Dermis microvascular lymphatic vessel endothelial cell (primary cell): ENCODE measurements around the gene PLEKHA5. TPM values are rescaled to one million over a fixed set of nuclear protein-coding genes. Genes with fewer than 3 reads are reported as not detected.
"Not testable (repeated sequence)": the region's sequence is repeated elsewhere in the genome, so short reads cannot be mapped to it uniquely, and the experiment has no call there.

Source experiments
- DNase-seq, 2 donors: peaks; one replicate each; pipeline versions ENCODE4 v3.0.0 to v3.0.0-alpha.2; 2010; ENCODE audit warnings: low read depth in 2 of 2
- total RNA-seq: library from RNA; depleted of rRNA; stranded (reverse); fragments of >200 nt; gene quantifications from 2 replicates; pipeline ENCODE4 v1.2.1, GENCODE V29; 2014

PLEKHA5 gene
- total RNA-seq, 1 donor from 2014 or later = 6.3 TPM

GRCh38 chr12:19400649-19401285, 271.2 kb downstream of the PLEKHA5 start:
- not testable (repeated sequence) for DNase-seq

- no peak for DNase-seq
These were observed 272.7 kb downstream of the PLEKHA5 start for GRCh38 chr12:19402211-19402610.

- DNase-seq = peak; percentile 23 to 77
These were observed 273.4 kb downstream of the PLEKHA5 start for GRCh38 chr12:19402743-19403431.

- no peak for DNase-seq
These were observed 274.8 kb downstream of the PLEKHA5 start for GRCh38 chr12:19404242-19404880.

GRCh38 chr12:19409376-19409775, 279.8 kb downstream of the PLEKHA5 start:
- peak; percentile 67 to 77 for DNase-seq

- no peak for DNase-seq
These were observed 280.7 kb downstream of the PLEKHA5 start for GRCh38 chr12:19410211-19410610.

GRCh38 chr12:19410629-19411185, 281.2 kb downstream of the PLEKHA5 start:
- no peak for DNase-seq

GRCh38 chr12:19411234-19412204, 282.0 kb downstream of the PLEKHA5 start:
- DNase-seq = no peak

GRCh38 chr12:19412844-19413243, 283.3 kb downstream of the PLEKHA5 start:
- DNase-seq = peak in 1 of 2 donors; percentile 11

- DNase-seq = not testable (repeated sequence)
These were observed 284.0 kb downstream of the PLEKHA5 start for GRCh38 chr12:19413582-19413981.

GRCh38 chr12:19415563-19415962, 286.0 kb downstream of the PLEKHA5 start:
- no peak for DNase-seq

GRCh38 chr12:19419086-19419485, 289.6 kb downstream of the PLEKHA5 start:
- no peak for DNase-seq

GRCh38 chr12:19421503-19422282, 292.2 kb downstream of the PLEKHA5 start:
- no peak for DNase-seq

GRCh38 chr12:19423166-19423930, 293.8 kb downstream of the PLEKHA5 start:
- DNase-seq = no peak
